Neural progenitor cell (in vitro differentiated cells): ENCODE results near the gene PNMA8A.

Experiments used
- EZH2 ChIP-seq: fragments of 200-600 bp; sonication (generic); IDR thresholded peaks from 2 replicates; pipeline ENCODE4 v1.6.1; 2017; ENCODE audit warnings: antibody characterized with exemption, mild to moderate bottlenecking, moderate library complexity
- EZH2phosphoT487 ChIP-seq: fragments of 200-600 bp; sonication (generic); IDR thresholded peaks from 2 replicates; pipeline ENCODE4 v1.6.1; 2017; ENCODE audit warnings: antibody characterized with exemption
- TF ChIP-seq, protein P1 (sequence below): fragments of 200-600 bp; sonication (generic); IDR thresholded peaks from 2 replicates; pipeline ENCODE4 v1.5.1; 2017; ENCODE audit warnings: antibody characterized with exemption, mild to moderate bottlenecking

DNA sequence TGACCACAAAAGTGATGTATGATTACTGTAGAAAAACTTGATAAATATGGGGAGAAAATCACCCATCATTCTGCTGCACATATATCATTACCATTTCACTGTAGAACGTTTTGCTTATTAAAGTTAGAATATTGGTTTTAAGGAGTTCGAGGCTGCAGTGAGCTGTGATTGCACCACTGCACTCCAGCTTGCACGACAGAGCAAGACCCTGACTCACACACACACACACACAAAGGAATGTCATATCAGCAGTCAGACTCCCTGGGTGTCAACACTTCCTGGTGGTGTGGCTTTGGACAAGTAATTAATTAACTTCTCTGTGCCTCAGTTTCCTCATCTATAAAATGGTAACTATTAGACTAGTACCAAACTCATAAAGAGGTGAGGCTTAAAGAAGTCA lies 11.3 kb upstream of the PNMA8A start:
- TF ChIP-seq, protein P1, sequence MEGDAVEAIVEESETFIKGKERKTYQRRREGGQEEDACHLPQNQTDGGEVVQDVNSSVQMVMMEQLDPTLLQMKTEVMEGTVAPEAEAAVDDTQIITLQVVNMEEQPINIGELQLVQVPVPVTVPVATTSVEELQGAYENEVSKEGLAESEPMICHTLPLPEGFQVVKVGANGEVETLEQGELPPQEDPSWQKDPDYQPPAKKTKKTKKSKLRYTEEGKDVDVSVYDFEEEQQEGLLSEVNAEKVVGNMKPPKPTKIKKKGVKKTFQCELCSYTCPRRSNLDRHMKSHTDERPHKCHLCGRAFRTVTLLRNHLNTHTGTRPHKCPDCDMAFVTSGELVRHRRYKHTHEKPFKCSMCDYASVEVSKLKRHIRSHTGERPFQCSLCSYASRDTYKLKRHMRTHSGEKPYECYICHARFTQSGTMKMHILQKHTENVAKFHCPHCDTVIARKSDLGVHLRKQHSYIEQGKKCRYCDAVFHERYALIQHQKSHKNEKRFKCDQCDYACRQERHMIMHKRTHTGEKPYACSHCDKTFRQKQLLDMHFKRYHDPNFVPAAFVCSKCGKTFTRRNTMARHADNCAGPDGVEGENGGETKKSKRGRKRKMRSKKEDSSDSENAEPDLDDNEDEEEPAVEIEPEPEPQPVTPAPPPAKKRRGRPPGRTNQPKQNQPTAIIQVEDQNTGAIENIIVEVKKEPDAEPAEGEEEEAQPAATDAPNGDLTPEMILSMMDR: no peak
- TF ChIP-seq EZH2 (no peak), EZH2phosphoT487 (no peak)
